GM21737 (cell line): ENCODE measurements around the gene MT1B.
"Not testable (repeated sequence)": the region's sequence is repeated elsewhere in the genome, so short reads cannot be mapped to it uniquely, and the experiment has no call there.

Source experiments
- ATAC-seq: cut with Tn5 transposase; IDR thresholded peaks from one replicate; pipeline ENCODE4 v1.9.1; 2021; ENCODE audit warnings: mild to moderate bottlenecking, moderate library complexity; ENCODE audit not compliant: unreplicated experiment

MT1B gene

DNA sequence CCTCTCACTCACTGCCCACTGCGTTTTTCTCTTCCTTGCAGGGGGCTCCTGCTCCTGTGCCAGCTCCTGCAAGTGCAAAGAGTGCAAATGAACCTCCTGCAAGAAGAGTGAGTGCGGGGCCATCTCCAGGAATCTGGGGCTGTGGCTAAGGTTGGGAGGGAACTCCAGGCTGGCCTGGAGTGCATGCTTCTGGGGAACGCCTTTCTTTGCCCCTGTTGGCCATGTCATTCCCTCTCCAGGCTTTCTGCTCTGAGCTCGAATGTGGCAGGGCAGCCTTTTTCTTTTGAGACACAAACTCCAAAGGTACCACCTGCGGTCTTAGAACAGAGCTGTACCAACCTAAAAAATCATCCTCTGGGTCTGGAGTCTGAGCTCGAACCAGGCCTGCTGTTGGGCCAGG is 33.5 kb upstream of the MT1B start:
- ATAC-seq = no peak

DNA sequence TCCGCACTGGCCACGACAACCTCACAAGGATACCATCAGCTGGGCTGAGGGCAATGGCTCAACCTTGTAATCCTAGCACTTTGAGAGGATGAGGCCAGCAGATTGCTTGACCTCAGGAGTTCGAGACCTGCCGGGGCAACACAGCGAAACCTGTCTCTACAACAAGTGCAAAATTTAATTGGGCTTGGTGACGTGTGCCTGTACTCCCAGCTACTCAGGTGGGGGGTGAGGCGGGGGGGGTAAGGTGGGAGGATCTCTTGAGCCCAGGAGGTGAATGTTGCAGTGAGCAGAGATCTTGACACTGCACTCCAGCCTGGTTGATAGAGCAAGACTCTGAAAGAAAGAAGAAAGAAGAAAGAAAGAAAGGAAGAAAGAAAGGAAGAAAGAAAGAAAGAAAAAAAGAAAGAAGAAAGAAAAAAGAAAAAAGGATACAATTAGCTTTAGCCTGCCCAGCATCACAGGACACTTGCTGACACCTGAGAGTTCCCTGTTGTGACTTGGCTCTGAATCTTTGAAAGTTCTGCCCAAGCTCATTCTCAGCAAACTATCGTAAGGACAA is 31.3 kb upstream of the MT1B start:
- ATAC-seq = no peak

GRCh38 chr16:56621665-56622445 is 29.8 kb upstream of the MT1B start:
- ATAC-seq = not testable (repeated sequence)

- ATAC-seq = not testable (repeated sequence)
Measured at GRCh38 chr16:56623184-56623583, 28.5 kb upstream of the MT1B start.

GRCh38 chr16:56623637-56624036 is 28.0 kb upstream of the MT1B start:
- no peak for ATAC-seq

GRCh38 chr16:56625140-56625942 is 26.3 kb upstream of the MT1B start, which contains the start of gene MT1E:
TSS of gene MT1E (plus strand) at chr16:56625781. CDS start at chr16:56625852, 71 bp downstream.
- ATAC-seq = peak; percentile 55

DNA sequence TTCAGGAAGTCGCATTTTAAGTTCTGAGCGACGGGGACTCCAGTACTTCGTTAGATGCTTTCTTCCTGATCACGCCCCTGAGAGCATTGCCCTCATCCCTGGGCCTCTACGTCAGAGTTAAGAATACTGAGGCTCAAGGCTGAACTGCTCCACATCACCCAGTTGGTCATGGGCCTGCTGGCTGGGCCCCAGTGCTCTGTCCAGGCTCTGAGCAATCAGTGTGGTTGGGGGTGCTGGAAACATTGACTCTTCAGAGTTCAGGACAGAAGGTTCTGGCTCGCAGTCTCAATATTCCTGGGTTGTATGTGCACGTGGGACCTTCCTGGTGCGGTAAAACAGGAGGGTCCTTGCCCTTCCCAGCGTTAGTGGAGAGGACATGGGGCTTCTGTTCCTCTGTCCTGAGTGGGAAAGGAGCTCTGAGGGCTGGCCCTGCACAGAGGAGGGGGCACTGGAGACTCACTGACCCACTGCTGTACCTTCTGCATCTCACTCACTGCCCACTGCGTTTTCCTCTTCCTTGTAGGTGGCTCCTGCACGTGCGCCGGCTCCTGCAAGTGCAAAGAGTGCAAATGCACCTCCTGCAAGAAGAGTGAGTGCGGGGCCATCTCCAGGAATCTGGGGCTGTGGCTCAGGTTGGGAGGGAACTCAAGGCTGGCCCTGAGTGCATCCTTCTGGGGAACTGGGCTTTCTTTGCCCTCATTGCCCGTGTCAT is 25.6 kb upstream of the MT1B start:
- no peak for ATAC-seq

GRCh38 chr16:56626685-56627084 is 25.0 kb upstream of the MT1B start:
- ATAC-seq = no peak

GRCh38 chr16:56628486-56629350 is 23.0 kb upstream of the MT1B start:
- ATAC-seq = no peak

DNA sequence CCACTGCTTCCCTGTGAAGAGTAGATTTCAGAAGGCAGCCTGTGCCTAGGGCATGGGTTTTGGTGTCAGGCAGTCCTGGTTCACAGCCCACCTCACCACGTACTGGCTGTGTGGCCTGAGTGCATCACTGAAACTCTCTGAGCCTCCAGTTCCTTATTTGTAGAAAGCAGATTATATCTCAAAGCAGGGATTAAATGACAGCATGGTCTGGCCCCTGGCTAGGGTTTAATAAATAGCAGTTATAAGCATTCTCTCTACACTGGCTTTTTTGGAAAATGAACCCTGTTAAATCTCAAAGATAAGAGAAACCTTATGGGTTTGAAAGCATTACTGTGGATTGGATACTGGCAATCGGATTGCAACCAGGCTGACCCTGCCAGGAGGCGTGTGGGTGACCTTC is 22.2 kb upstream of the MT1B start:
- ATAC-seq = no peak

DNA sequence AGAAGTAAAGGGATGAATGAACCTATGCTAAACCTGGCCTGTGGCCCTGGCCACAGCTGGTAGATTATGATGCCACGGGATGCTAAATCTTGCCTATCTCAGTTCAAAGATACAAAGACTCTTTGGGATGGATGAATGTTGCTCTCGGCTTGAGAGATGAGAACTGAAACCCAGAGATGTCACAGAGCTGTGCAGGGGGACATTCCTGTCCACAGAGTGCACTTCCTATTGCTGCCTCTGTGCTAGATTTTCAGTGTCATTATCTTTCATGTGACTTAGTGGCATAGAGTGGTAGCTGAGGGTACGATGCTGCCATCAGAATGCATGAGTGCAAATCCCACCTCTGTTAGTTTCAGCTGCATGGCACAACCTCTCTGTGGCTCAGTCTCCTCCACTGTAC is 21.6 kb upstream of the MT1B start:
- peak; percentile 60 for ATAC-seq

GRCh38 chr16:56631197-56631596 is 20.5 kb upstream of the MT1B start:
- ATAC-seq = no peak

DNA sequence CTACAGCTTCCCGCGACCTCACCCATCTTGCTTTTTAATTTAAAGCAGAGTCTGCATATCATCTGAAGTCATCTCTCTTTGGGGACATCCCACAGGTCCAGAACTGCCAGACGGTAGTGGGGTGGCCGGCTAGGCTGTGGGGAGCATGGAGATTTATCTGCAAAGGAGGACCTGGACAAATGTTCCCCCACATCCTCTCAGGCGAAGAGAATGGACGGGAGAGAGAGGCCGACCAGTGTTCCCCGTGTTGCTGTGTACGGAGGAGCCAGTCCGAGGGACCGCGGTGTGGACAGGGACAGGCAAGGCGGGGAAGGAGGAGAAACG is 19.9 kb upstream of the MT1B start:
- ATAC-seq = no peak

DNA sequence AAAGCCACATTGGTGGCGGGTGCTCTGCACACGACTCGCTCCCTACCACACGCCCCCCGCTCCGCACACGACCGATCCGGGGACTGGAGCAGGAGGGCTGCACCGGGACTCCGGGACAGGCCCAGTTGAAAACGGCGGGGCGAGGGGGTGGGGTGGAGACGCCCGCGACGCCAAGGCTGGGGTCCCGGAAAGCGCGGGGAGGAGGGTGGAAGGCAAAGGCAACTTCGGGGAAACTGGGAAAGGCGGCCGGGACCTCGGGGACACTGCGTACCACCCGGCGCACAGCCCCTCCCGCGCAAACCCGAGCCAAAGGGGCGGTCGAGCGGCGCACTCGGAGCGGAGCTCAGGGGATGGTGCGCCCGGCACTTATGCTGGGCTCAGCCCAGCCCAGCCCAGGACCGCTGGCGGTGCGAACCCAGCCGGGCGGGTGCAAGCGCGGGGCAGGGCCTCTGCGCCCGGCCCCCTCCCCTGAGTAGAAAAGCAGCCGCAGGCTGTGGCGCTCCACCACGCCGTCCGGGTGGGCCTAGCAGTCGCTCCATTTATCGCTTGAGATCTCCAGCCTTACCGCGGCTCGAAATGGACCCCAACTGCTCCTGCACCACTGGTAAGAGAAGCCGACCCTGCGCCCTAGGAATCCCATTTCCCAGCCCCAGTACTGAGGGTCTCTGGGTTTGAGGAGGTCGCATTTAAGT is 19.4 kb upstream of the MT1B start, which contains the start of gene MT1M:
TSS of gene MT1M (plus strand) at position 504 of the 692 bp plus-strand sequence. CDS start at position 577, 73 bp downstream.
- ATAC-seq = no peak

GRCh38 chr16:56632848-56633365 is 18.8 kb upstream of the MT1B start:
- ATAC-seq = no peak

GRCh38 chr16:56633535-56633934 is 18.2 kb upstream of the MT1B start:
- ATAC-seq = no peak

DNA sequence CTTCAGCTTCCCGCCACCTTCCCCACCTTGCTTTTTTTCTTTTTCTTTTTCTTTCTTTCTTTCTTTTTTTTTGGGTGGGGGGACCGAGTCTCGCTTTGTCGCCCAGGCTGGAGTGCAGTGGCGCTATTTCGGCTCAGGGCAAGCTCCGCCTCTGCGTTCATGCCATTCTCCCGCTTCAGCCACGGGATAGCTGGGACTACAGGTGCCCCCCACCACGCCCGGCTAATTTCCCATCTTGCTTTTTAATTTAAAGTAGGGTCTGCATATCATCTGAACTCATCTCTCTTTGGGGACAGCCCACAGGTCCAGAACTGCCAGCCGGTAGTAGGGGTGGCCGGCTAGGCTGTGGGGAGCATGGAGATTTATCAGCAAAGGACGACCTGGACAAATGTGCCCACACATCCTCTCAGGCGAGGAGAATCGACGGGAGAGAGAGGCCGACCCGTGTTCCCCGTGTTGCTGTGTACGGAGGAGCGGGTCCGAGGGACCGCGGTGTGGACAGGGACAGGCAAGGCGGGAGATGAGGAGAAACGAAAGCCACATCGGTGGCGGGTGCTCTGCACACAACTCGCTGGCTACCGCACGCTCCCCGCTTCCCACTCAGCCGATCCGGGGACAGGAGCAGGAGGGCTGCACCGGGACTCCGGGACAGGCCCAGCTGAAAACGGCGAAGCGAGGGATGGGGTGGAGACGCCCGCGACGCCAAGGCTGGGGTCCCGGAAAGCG is 16.8 kb upstream of the MT1B start:
- no peak for ATAC-seq

GRCh38 chr16:56635441-56635967 is 16.2 kb upstream of the MT1B start:
- no peak for ATAC-seq
